H9 (cell line): ENCODE results near the gene PLXNB2. TPM values are rescaled to one million over a fixed set of nuclear protein-coding genes. Genes with fewer than 3 reads are reported as not detected.

Source experiments
- DNase-seq: peaks from one replicate; pipeline ENCODE4 v3.0.0-alpha.2; 2017
- H2AFZ ChIP-seq: one replicate; pipeline ENCODE4 v1.6.1; 2013; ENCODE audit warnings: mild to moderate bottlenecking, low read length, control low read depth, moderate library complexity
- H2AK5ac ChIP-seq: 2 replicates; pipeline ENCODE4 v1.6.1; 2013; ENCODE audit warnings: low read length, control low read depth, mixed read lengths; ENCODE audit not compliant: insufficient read length
- H2BK120ac ChIP-seq: one replicate; pipeline ENCODE4 v1.6.1; 2013; ENCODE audit warnings: low read depth, mild to moderate bottlenecking, low read length, control low read depth, inconsistent platforms; ENCODE audit not compliant: poor library complexity, severe bottlenecking
- H2BK12ac ChIP-seq: 2 replicates; pipeline ENCODE4 v1.6.1; 2013; ENCODE audit warnings: low read length, control low read depth, mixed read lengths, low read depth; ENCODE audit not compliant: insufficient read length
- H2BK15ac ChIP-seq: 2 replicates; pipeline ENCODE4 v1.6.1; 2013; ENCODE audit warnings: low read depth, low read length, control low read depth
- H2BK20ac ChIP-seq: one replicate; pipeline ENCODE4 v1.6.1; 2013; ENCODE audit warnings: low read depth, mild to moderate bottlenecking, low read length, control low read depth, inconsistent platforms; ENCODE audit not compliant: poor library complexity, severe bottlenecking
- H2BK5ac ChIP-seq: 2 replicates; pipeline ENCODE4 v1.6.1; 2013; ENCODE audit warnings: low read length, control low read depth, mixed read lengths; ENCODE audit not compliant: insufficient read length
- H3K14ac ChIP-seq: 2 replicates; pipeline ENCODE4 v1.6.1; 2013; ENCODE audit warnings: low read length, control low read depth; ENCODE audit not compliant: insufficient read depth
- H3K18ac ChIP-seq: 2 replicates; pipeline ENCODE4 v1.6.1; 2013; ENCODE audit warnings: low read depth, mild to moderate bottlenecking, mixed read lengths, low read length, control low read depth; ENCODE audit not compliant: insufficient read length
- H3K23ac ChIP-seq: 2 replicates; pipeline ENCODE4 v1.6.1; 2013; ENCODE audit warnings: low read length, control low read depth, mixed read lengths, low read depth; ENCODE audit not compliant: insufficient read length
- H3K23me2 ChIP-seq: 2 replicates; pipeline ENCODE4 v1.6.1; 2013; ENCODE audit warnings: low read depth, mild to moderate bottlenecking, mixed read lengths, low read length, control low read depth; ENCODE audit not compliant: insufficient read length, poor library complexity, severe bottlenecking
- H3K27ac ChIP-seq: 2 replicates; pipeline ENCODE4 v1.5.1; 2013; ENCODE audit warnings: low read length, control low read depth, mixed read lengths, low read depth; ENCODE audit not compliant: insufficient read length
- H3K27me3 ChIP-seq: 2 replicates; pipeline ENCODE4 v1.6.1; 2013; ENCODE audit warnings: low read length, control low read depth, inconsistent platforms; ENCODE audit not compliant: insufficient read depth
- H3K4ac ChIP-seq: 2 replicates; pipeline ENCODE4 v1.6.1; 2013; ENCODE audit warnings: low read depth, mild to moderate bottlenecking, control low read depth, inconsistent platforms, low read length, moderate library complexity
- H3K4me1 ChIP-seq: 2 replicates; pipeline ENCODE4 v1.6.1; 2013; ENCODE audit warnings: low read length, control low read depth, inconsistent platforms; ENCODE audit not compliant: insufficient read depth
- H3K4me2 ChIP-seq: 2 replicates; pipeline ENCODE4 v1.6.1; 2013; ENCODE audit warnings: low read length, control low read depth, mixed read lengths; ENCODE audit not compliant: insufficient read length, insufficient read depth
- H3K56ac ChIP-seq: 2 replicates; pipeline ENCODE4 v1.6.1; 2013; ENCODE audit warnings: low read depth, mild to moderate bottlenecking, mixed read lengths, low read length, control low read depth; ENCODE audit not compliant: insufficient read length
- H3K79me1 ChIP-seq: 2 replicates; pipeline ENCODE4 v1.6.1; 2013; ENCODE audit warnings: low read depth, mild to moderate bottlenecking, moderate library complexity, low read length, control low read depth, inconsistent platforms; ENCODE audit not compliant: insufficient read depth, poor library complexity, severe bottlenecking
- H3K79me2 ChIP-seq: 2 replicates; pipeline ENCODE4 v1.6.1; 2013; ENCODE audit warnings: low read length, control low read depth, inconsistent platforms; ENCODE audit not compliant: insufficient read depth
- H3K9ac ChIP-seq: 2 replicates; pipeline ENCODE4 v1.6.1; 2013; ENCODE audit warnings: low read length, control low read depth, mixed read lengths; ENCODE audit not compliant: insufficient read length; ENCODE audit errors: extremely low read depth
- H3K9me3 ChIP-seq: one replicate; pipeline ENCODE4 v1.6.1; 2013; ENCODE audit warnings: low read depth, low read length, inconsistent platforms; ENCODE audit not compliant: control insufficient read depth
- H3T11ph ChIP-seq: one replicate; pipeline ENCODE4 v1.6.1; 2013; ENCODE audit warnings: mild to moderate bottlenecking, low read length, control low read depth, inconsistent platforms
- H4K20me1 ChIP-seq: one replicate; pipeline ENCODE4 v1.6.1; 2013; ENCODE audit not compliant: control insufficient read depth, insufficient read length, insufficient read depth
- H4K5ac ChIP-seq: 2 replicates; pipeline ENCODE4 v1.6.1; 2013; ENCODE audit warnings: low read depth, mild to moderate bottlenecking, mixed read lengths, low read length, control low read depth; ENCODE audit not compliant: insufficient read length
- H4K8ac ChIP-seq: replicated peaks from 2 replicates; pipeline ENCODE4 v1.6.1; 2013; ENCODE audit warnings: low read length, control low read depth, mixed read lengths, low read depth; ENCODE audit not compliant: insufficient read length
- H4K91ac ChIP-seq: 2 replicates; pipeline ENCODE4 v1.6.1; 2013; ENCODE audit warnings: low read depth, mild to moderate bottlenecking, moderate library complexity, mixed read lengths, low read length, control low read depth; ENCODE audit not compliant: insufficient read length
- H3K27ac Mint-ChIP-seq, 3 experiments: 2 replicates in 2 of 3; 3 replicates in 1 of 3; pipeline ENCODE4 v1.8.0; 2020 to 2021; ENCODE audit warnings: mixed read lengths in 3 of 3, mild to moderate bottlenecking in 1 of 3, moderate library complexity in 1 of 3
- H3K27me3 Mint-ChIP-seq: 2 replicates; pipeline ENCODE4 v1.8.0; 2021; ENCODE audit warnings: low read depth, mild to moderate bottlenecking, moderate library complexity, mixed read lengths
- H3K36me3 Mint-ChIP-seq, 3 experiments: 2 replicates in 2 of 3; 3 replicates in 1 of 3; pipeline ENCODE4 v1.8.0; 2020 to 2021; ENCODE audit warnings: low read depth in 3 of 3, mixed read lengths in 3 of 3; ENCODE audit not compliant: insufficient read depth in 1 of 3
- H3K4me1 Mint-ChIP-seq, 2 experiments: 2 replicates each; pipeline ENCODE4 v1.8.0; 2020; ENCODE audit warnings: mixed read lengths in 2 of 2
- H3K4me3 Mint-ChIP-seq, 2 experiments: 2 replicates in 1 of 2; 3 replicates in 1 of 2; pipeline ENCODE4 v1.8.0; 2020 to 2021; ENCODE audit warnings: mild to moderate bottlenecking in 2 of 2, mixed read lengths in 2 of 2, moderate library complexity in 1 of 2
- H3K9me3 Mint-ChIP-seq, 2 experiments: 2 replicates in 1 of 2; 3 replicates in 1 of 2; pipeline ENCODE4 v1.8.0; 2020; ENCODE audit warnings: mild to moderate bottlenecking in 2 of 2, mixed read lengths in 2 of 2, moderate library complexity in 1 of 2
- WGBS: extraction: QIAGEN DNeasy Blood & Tissue Kit; methylation state at CpG from one replicate; pipeline ENCODE4 v1.1.7; 2013; ENCODE audit warnings: missing lambda C conversion rate, low lambda C conversion rate, mixed read lengths; ENCODE audit not compliant: insufficient read length; ENCODE audit errors: extremely low coverage; 5-methylcytosine and 5-hydroxymethylcytosine counted together
- total RNA-seq: library from RNA; stranded (reverse); gene quantifications from 2 replicates; pipeline ENCODE4 v1.2.1, GENCODE V29; 2021
- TF ChIP-seq, protein P1 (sequence below): fragments of 200-600 bp; sonication (generic); conservative IDR thresholded peaks from 3 replicates; pipeline ENCODE4 v1.8.0; 2021; ENCODE audit warnings: antibody characterized with exemption, mild to moderate bottlenecking

Gene PLXNB2
- total RNA-seq, 1 experiment from 2014 or later, result 87.6 TPM

GRCh38 chr22:50318356-50318697 is 10.9 kb upstream of the PLXNB2 start:
- Histone ChIP-seq H3K27me3 (no peaks in the 10 kb centered on the region), H3K9me3 (no peaks in the 10 kb centered on the region), H2BK15ac (no peak overlapping the region), H3K14ac (no peak overlapping the region; the same call in 1 of the 2 replicates), H4K5ac (no peak overlapping the region), H2BK12ac (no peak overlapping the region), H3K79me1 (no peaks in the 10 kb centered on the region), H4K20me1 (peaks cover 2% of the 10 kb centered on the region), H3K27ac (no peak overlapping the region), H4K8ac (no peak overlapping the region), H3K23ac (no peak overlapping the region), H2BK5ac (no peak overlapping the region), H2BK20ac (no peak overlapping the region), H3K23me2 (no peaks in the 10 kb centered on the region), H3K4ac (no peak overlapping the region), H3K18ac (no peak overlapping the region), H3T11ph (no peak overlapping the region), H3K79me2 (no peaks in the 10 kb centered on the region), H2AK5ac (no peak overlapping the region), H2BK120ac (no peak overlapping the region), H4K91ac (no peak overlapping the region), H3K4me1 (no peaks in the 10 kb centered on the region), H3K4me2 (no peak overlapping the region), H3K9ac (no peak overlapping the region), H2AFZ (no peak overlapping the region), H3K56ac (no peak overlapping the region)
- Mint-ChIP-seq H3K4me3 (no peak overlapping the region), H3K27ac (no peak overlapping the region; a peak in 1 of 7 replicates), H3K4me1 (peaks cover 4 to 5% of the 10 kb centered on the region in 2 experiments), H3K9me3 (no peaks in the 10 kb centered on the region), H3K36me3 (no peaks in the 10 kb centered on the region), H3K27me3 (peaks cover 19% of the 10 kb centered on the region)
- no CpG with 5 or more reads among the region's 7 CpGs for WGBS
- TF ChIP-seq, protein P1, sequence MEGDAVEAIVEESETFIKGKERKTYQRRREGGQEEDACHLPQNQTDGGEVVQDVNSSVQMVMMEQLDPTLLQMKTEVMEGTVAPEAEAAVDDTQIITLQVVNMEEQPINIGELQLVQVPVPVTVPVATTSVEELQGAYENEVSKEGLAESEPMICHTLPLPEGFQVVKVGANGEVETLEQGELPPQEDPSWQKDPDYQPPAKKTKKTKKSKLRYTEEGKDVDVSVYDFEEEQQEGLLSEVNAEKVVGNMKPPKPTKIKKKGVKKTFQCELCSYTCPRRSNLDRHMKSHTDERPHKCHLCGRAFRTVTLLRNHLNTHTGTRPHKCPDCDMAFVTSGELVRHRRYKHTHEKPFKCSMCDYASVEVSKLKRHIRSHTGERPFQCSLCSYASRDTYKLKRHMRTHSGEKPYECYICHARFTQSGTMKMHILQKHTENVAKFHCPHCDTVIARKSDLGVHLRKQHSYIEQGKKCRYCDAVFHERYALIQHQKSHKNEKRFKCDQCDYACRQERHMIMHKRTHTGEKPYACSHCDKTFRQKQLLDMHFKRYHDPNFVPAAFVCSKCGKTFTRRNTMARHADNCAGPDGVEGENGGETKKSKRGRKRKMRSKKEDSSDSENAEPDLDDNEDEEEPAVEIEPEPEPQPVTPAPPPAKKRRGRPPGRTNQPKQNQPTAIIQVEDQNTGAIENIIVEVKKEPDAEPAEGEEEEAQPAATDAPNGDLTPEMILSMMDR, result no peak
- DNase-seq, result no peak
